HG02678 (cell line): Measurements from ENCODE around the gene ZNF768.
"Not testable (repeated sequence)": the region's sequence is repeated elsewhere in the genome, so short reads cannot be mapped to it uniquely, and the experiment has no call there.

ENCODE experiments used
- ATAC-seq: cut with Tn5 transposase; IDR thresholded peaks from one replicate; pipeline ENCODE4 v1.9.1; 2021; ENCODE audit warnings: mild to moderate bottlenecking, moderate library complexity; ENCODE audit not compliant: unreplicated experiment

ZNF768 gene

GRCh38 chr16:30511509-30511908 lies 14.9 kb downstream of the ZNF768 start:
- no peak for ATAC-seq

- no peak for ATAC-seq
These were observed 15.9 kb downstream of the ZNF768 start for GRCh38 chr16:30510376-30510938.

- ATAC-seq = no peak
These were observed 17.1 kb downstream of the ZNF768 start for GRCh38 chr16:30509081-30509765.

- no peak for ATAC-seq
These were observed 22.7 kb downstream of the ZNF768 start for GRCh38 chr16:30503403-30504296.

GRCh38 chr16:30499284-30499683 lies 27.1 kb downstream of the ZNF768 start:
- ATAC-seq = no peak

- ATAC-seq = no peak
These were observed 31.7 kb downstream of the ZNF768 start for GRCh38 chr16:30494709-30495108.

- ATAC-seq = no peak
These were observed 32.4 kb downstream of the ZNF768 start for GRCh38 chr16:30493941-30494488.

GRCh38 chr16:30491744-30492308 lies 34.5 kb downstream of the ZNF768 start:
- ATAC-seq = no peak

- ATAC-seq = no peak
These were observed 35.1 kb downstream of the ZNF768 start for GRCh38 chr16:30491229-30491628.

GRCh38 chr16:30490210-30490609 lies 36.2 kb downstream of the ZNF768 start:
- ATAC-seq = no peak

GRCh38 chr16:30488764-30489605 lies 37.4 kb downstream of the ZNF768 start:
- ATAC-seq = no peak

GRCh38 chr16:30485818-30486436 lies 40.4 kb downstream of the ZNF768 start:
- ATAC-seq = no peak

GRCh38 chr16:30484887-30485286 lies 41.5 kb downstream of the ZNF768 start:
- ATAC-seq = no peak

GRCh38 chr16:30482366-30482765 lies 44.0 kb downstream of the ZNF768 start:
- ATAC-seq = no peak

GRCh38 chr16:30481381-30481780 lies 45.0 kb downstream of the ZNF768 start:
- no peak for ATAC-seq

GRCh38 chr16:30478766-30479478 lies 47.4 kb downstream of the ZNF768 start:
- no peak for ATAC-seq

GRCh38 chr16:30477773-30478172 lies 48.6 kb downstream of the ZNF768 start:
- not testable (repeated sequence) for ATAC-seq

- ATAC-seq = no peak
These were observed 49.4 kb downstream of the ZNF768 start for GRCh38 chr16:30476991-30477390.

GRCh38 chr16:30474684-30475083 lies 51.7 kb downstream of the ZNF768 start:
- ATAC-seq = no peak
